Activated CD8-positive, alpha-beta memory T cell treated with anti-CD3 and anti-CD28 coated beads, Interleukin-2, amount 50 U/mL, for 24 hours (primary cell): Measurements from ENCODE around the gene GYS2.
"Not testable (repeated sequence)": the region's sequence is repeated elsewhere in the genome, so short reads cannot be mapped to it uniquely, and the experiment has no call there.

Experiments used
- DNase-seq: peaks from one replicate; pipeline ENCODE4 v3.0.0-alpha.2; 2020; ENCODE audit errors: extremely low read depth

The GYS2 gene

GRCh38 chr12:21604245-21605101 is at the start of gene GYS2:
GYS2 (minus strand) TSS chr12:21604847; CDS start chr12:21604592, 255 bp downstream.
- DNase-seq, result no peak

GRCh38 chr12:21651821-21652220 is 47.2 kb upstream of the GYS2 start:
- DNase-seq, result no peak

- no peak for DNase-seq
Observed at GRCh38 chr12:21650997-21651396, 46.4 kb upstream of the GYS2 start.

- no peak for DNase-seq
Observed at GRCh38 chr12:21649034-21649433, 44.4 kb upstream of the GYS2 start.

GRCh38 chr12:21648378-21648777 is 43.7 kb upstream of the GYS2 start:
- DNase-seq, result no peak

- DNase-seq, result no peak
Observed at GRCh38 chr12:21647179-21647578, 42.5 kb upstream of the GYS2 start.

GRCh38 chr12:21645041-21645500 is 40.4 kb upstream of the GYS2 start:
- DNase-seq, result not testable (repeated sequence)

- DNase-seq, result no peak
Observed at GRCh38 chr12:21644516-21644915, 39.9 kb upstream of the GYS2 start.

GRCh38 chr12:21643758-21644157 is 39.1 kb upstream of the GYS2 start:
- DNase-seq, result no peak

- no peak for DNase-seq
Observed at GRCh38 chr12:21642707-21643389, 38.2 kb upstream of the GYS2 start.

GRCh38 chr12:21638054-21638891 is 33.6 kb upstream of the GYS2 start:
- no peak for DNase-seq

- no peak for DNase-seq
Observed at GRCh38 chr12:21634245-21634644, 29.6 kb upstream of the GYS2 start.

GRCh38 chr12:21631367-21631766 is 26.7 kb upstream of the GYS2 start:
- no peak for DNase-seq

GRCh38 chr12:21627924-21628323 is 23.3 kb upstream of the GYS2 start:
- DNase-seq, result no peak

- no peak for DNase-seq
Observed at GRCh38 chr12:21618566-21618965, 13.9 kb upstream of the GYS2 start.

- no peak for DNase-seq
Observed at GRCh38 chr12:21617030-21617429, 12.4 kb upstream of the GYS2 start.

- no peak for DNase-seq
Observed at GRCh38 chr12:21615431-21615830, 10.8 kb upstream of the GYS2 start.

GRCh38 chr12:21614506-21614905 is 9.9 kb upstream of the GYS2 start:
- no peak for DNase-seq

GRCh38 chr12:21613931-21614330 is 9.3 kb upstream of the GYS2 start:
- no peak for DNase-seq

GRCh38 chr12:21608196-21608595 is 3.5 kb upstream of the GYS2 start:
- no peak for DNase-seq

- no peak for DNase-seq
Observed at GRCh38 chr12:21607701-21608100, 3.1 kb upstream of the GYS2 start.

- no peak for DNase-seq
Observed at GRCh38 chr12:21606175-21606574, 1.5 kb upstream of the GYS2 start.
